IgD-negative memory B cell (primary cell): Measurements from ENCODE around the gene CACNG5. TPM values are rescaled to one million over a fixed set of nuclear protein-coding genes. Genes with fewer than 3 reads are reported as not detected.

Experiments used
- H3K27ac Mint-ChIP-seq, 3 donors: one replicate each; pipeline ENCODE4 v1.8.0; 2020 to 2022; ENCODE audit warnings: mild to moderate bottlenecking in 3 of 3, mixed read lengths in 3 of 3, moderate library complexity in 1 of 3
- H3K27me3 Mint-ChIP-seq: one replicate; pipeline ENCODE4 v1.8.0; 2021; ENCODE audit warnings: mixed read lengths
- H3K36me3 Mint-ChIP-seq: one replicate; pipeline ENCODE4 v1.8.0; 2020; ENCODE audit warnings: mild to moderate bottlenecking, mixed read lengths
- H3K4me1 Mint-ChIP-seq, 3 donors: one replicate each; pipeline ENCODE4 v1.8.0; 2020 to 2022; ENCODE audit warnings: mixed read lengths in 3 of 3, mild to moderate bottlenecking in 1 of 3
- H3K4me3 Mint-ChIP-seq, 4 donors: one replicate each; pipeline ENCODE4 v1.8.0; 2020 to 2022; ENCODE audit warnings: mild to moderate bottlenecking in 4 of 4, mixed read lengths in 4 of 4, moderate library complexity in 3 of 4
- H3K9me3 Mint-ChIP-seq, 3 donors: one replicate each; pipeline ENCODE4 v1.8.0; 2020 to 2021; ENCODE audit warnings: mixed read lengths in 3 of 3, mild to moderate bottlenecking in 1 of 3
- polyA plus RNA-seq: library from polyadenylated mRNA; unstranded; fragments of 300-500 nt; fragmentation: Illumina TruSeq; gene quantifications from one replicate; pipeline ENCODE4 v1.2.3, GENCODE V29; 2021

The CACNG5 gene
- polyA plus RNA-seq, 1 donor from 2014 or later = not detected

DNA sequence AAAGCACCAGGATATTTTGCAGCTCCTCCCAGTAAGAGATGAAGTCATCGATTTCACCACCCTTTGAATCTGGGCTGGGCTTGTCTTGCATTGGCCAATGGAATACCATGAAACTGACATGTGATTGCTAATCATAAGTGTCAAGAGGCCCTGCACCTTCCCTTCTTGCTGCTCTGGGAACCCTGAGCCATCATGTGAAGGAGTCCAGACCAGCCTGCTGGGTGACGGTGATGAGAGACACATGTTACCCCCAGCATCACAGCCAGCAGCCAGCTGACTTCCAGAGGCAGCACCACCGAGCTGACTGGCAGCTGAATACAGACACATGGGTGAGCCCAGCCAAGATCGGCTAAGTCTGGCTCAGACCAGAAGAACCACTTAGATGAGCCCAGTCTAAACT lies 86.0 kb downstream of the CACNG5 start:
- Mint-ChIP-seq H3K4me3 (no peak overlapping the region), H3K4me1 (no peaks in the 10 kb centered on the region)

DNA sequence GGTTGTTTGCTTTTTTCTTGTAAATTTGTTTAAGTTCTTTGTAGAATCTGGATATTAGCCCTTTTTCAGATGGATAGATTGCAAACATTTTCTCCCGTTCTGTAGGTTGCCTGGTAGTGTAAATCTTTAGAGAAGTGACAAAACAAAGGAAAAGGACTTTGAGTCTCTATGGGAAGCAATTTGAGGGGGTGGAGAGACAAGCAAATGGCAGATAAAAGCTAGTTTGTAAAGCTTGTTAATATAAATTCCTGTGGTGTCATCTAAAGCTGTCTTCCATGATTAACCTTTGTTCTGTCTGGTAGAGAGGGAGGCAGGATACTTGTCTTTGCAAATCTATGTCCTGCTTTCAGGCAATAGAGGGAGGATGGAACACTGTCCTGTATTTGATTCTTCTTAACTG lies 89.0 kb downstream of the CACNG5 start:
- Mint-ChIP-seq H3K9me3 (peaks cover 0 to 4% (median 3%) of the 10 kb centered on the region in 3 donors), H3K27ac (no peak overlapping the region), H3K36me3 (no peaks in the 10 kb centered on the region), H3K4me1 (no peaks in the 10 kb centered on the region), H3K27me3 (peaks cover 10% of the 10 kb centered on the region), H3K4me3 (no peak overlapping the region)

More for the DNA sequence above, 86.0 kb downstream of the CACNG5 start:
- peaks cover 0 to 5% (median 5%) of the 10 kb centered on the region in 3 donors for H3K9me3 Mint-ChIP-seq
- H3K36me3 Mint-ChIP-seq = no peaks in the 10 kb centered on the region
- no peak overlapping the region for H3K27ac Mint-ChIP-seq
- H3K27me3 Mint-ChIP-seq = peaks cover 7% of the 10 kb centered on the region

DNA sequence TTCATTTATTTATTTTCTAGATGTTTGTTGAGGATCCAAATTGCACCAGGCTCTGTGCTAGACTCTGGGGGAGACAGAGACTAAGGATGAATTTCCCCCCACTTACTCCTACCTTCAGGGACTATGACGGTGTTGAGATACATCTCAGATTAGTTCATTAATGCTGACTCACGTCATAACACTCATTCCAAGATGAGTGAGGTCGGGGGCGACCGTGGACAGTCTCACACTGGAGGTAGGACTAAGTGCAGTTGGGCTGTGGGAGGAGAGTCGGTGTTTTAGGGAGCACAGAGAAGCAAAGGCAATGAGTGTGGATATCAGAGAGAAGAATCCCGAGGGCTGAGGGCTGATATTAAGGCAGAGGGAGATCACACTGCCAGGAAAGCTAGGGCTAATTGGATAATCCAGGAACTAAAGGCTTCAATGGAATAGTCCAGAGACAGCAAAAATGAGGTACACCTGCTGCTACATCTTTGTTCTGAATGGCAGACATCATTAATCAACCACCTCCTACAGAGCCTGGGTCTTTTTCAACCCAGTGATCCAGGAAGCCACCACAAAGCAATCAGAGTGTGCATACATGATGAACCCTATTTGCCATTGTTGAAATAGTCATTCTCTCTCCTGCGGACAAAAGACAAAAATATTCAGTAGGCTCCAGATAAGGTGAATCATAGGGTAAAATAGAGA lies 91.0 kb downstream of the CACNG5 start:
- Mint-ChIP-seq H3K4me1 (no peaks in the 10 kb centered on the region), H3K36me3 (no peaks in the 10 kb centered on the region), H3K4me3 (no peak overlapping the region), H3K9me3 (peaks cover 3 to 4% (median 4%) of the 10 kb centered on the region in 3 donors), H3K27ac (no peak overlapping the region), H3K27me3 (peaks cover 13% of the 10 kb centered on the region)

GRCh38 chr17:66928949-66929348 lies 94.0 kb downstream of the CACNG5 start:
- Mint-ChIP-seq H3K36me3 (no peaks in the 10 kb centered on the region), H3K27ac (no peak overlapping the region), H3K27me3 (peaks cover 13% of the 10 kb centered on the region), H3K9me3 (peaks cover 2 to 5% (median 4%) of the 10 kb centered on the region in 3 donors), H3K4me3 (no peak overlapping the region), H3K4me1 (no peaks in the 10 kb centered on the region)

DNA sequence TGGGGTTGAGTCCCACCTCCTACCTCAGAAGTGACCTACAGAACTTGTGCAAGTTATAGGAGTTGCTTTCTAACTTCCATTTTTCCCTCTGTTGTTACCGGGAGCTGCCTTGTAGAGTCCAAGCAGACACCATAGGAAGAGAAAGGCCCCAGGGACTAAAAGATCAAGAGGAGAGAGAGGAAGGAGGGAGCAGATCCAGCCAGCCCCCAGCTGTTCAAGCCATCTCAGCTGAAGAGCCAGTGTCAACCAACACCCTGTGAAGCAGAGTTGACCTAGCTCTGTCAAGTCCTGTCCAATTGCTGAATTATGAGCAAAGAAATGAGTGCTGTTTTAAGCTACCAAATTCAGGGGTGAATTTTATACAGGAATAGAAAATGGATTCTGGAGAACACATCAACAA lies 94.7 kb downstream of the CACNG5 start:
- peaks cover 13% of the 10 kb centered on the region for H3K27me3 Mint-ChIP-seq
- H3K27ac Mint-ChIP-seq = no peak overlapping the region
- no peak overlapping the region for H3K4me3 Mint-ChIP-seq
- no peaks in the 10 kb centered on the region for H3K4me1 Mint-ChIP-seq
- no peaks in the 10 kb centered on the region for H3K36me3 Mint-ChIP-seq
- peaks cover 2 to 5% (median 4%) of the 10 kb centered on the region in 3 donors for H3K9me3 Mint-ChIP-seq

GRCh38 chr17:66930933-66931332 lies 96.0 kb downstream of the CACNG5 start:
- Mint-ChIP-seq H3K27ac (no peak overlapping the region), H3K36me3 (no peaks in the 10 kb centered on the region), H3K4me3 (no peak overlapping the region), H3K4me1 (no peaks in the 10 kb centered on the region), H3K27me3 (peaks cover 10% of the 10 kb centered on the region), H3K9me3 (peaks cover 2 to 10% (median 5%) of the 10 kb centered on the region in 3 donors)

DNA sequence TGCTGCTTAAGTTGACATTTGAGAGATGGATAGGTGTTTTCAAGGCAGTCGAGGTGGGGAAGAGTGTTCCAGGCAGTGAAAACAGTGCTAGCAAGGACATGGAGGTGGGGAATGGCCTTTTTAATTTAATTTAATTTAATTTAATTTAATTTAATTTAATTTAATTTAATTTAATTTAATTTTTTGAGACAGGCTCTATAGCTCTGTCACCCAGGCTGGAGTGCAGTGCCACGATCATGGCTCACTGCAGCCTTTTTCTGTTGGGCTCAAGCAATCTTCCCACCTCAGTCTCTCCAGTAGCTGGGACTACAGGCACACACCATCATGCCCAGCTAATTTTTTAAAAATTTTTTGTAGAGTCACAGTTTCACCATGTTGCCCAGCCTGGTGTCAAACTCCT lies 97.4 kb downstream of the CACNG5 start:
- Mint-ChIP-seq H3K36me3 (no peaks in the 10 kb centered on the region), H3K27me3 (peaks cover 5% of the 10 kb centered on the region), H3K4me3 (no peak overlapping the region)

DNA sequence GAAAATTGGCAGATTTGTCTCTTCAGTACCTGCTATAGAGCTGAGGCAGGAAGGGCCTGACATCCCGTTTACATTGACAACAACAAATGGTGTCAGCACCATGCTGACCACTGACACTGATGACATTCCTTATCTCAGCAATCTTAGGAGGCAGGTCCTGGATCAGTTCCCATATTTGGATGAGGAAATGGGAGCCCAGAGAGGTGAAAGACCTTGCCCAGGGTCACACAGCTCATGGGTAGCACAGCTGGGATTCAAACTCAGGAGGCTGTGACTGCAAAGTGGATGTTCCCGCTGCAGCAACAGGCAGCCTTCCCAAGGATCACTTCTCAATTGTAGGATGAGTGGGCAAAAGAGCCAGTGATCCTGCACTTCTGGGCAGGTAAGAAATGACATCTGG lies 99.1 kb downstream of the CACNG5 start:
- no peak overlapping the region for H3K4me3 Mint-ChIP-seq
- H3K27me3 Mint-ChIP-seq = peaks cover 4% of the 10 kb centered on the region
- H3K27ac Mint-ChIP-seq = no peak overlapping the region
- peaks cover 2 to 23% (median 4%) of the 10 kb centered on the region in 3 donors for H3K9me3 Mint-ChIP-seq
- no peaks in the 10 kb centered on the region for H3K36me3 Mint-ChIP-seq
- no peaks in the 10 kb centered on the region for H3K4me1 Mint-ChIP-seq

More for the DNA sequence above, 97.4 kb downstream of the CACNG5 start:
- peak overlapping the region in 1 of 3 donors; percentile 59 for H3K27ac Mint-ChIP-seq
- peaks cover 2 to 19% (median 5%) of the 10 kb centered on the region in 3 donors for H3K9me3 Mint-ChIP-seq
- H3K4me1 Mint-ChIP-seq = no peaks in the 10 kb centered on the region

Other genes starting within 250 kb of the CACNG5 start
- gene CACNG4, start 129.6 kb downstream of the CACNG5 start, polyA plus RNA-seq = not detected
- not detected for gene CACNG1, start 209.4 kb downstream of the CACNG5 start, polyA plus RNA-seq